HepG2 (cell line): ENCODE results near the gene SLC2A8. TPM values are rescaled to one million over a fixed set of nuclear protein-coding genes. Genes with fewer than 3 reads are reported as not detected.

Experiments
- ELF3 ChIP-seq: IDR thresholded peaks from 2 replicates; pipeline ENCODE4 v1.6.1; 2016; ENCODE audit warnings: missing genetic modification reagents, missing compliant biosample characterization
- HNF4A ChIP-seq: sonication (generic); formaldehyde crosslinking; IDR thresholded peaks from 2 replicates; pipeline ENCODE4 v1.4.0; 2020; ENCODE audit warnings: missing genetic modification reagents
- HNF4G ChIP-seq, 2 experiments: sonication (generic) in 1 of 2; formaldehyde crosslinking in 1 of 2; IDR thresholded peaks; 2 replicates each; pipeline versions ENCODE4 v1.4.0 to v1.6.1; 2011 to 2020; ENCODE audit warnings: borderline replicate concordance in 2 of 2, low read depth in 2 of 2, mild to moderate bottlenecking in 2 of 2, low read length in 1 of 2, missing genetic modification reagents in 1 of 2, moderate library complexity in 1 of 2
- KDM1A ChIP-seq: IDR thresholded peaks from 2 replicates; pipeline ENCODE4 v1.6.1; 2016; ENCODE audit warnings: missing compliant biosample characterization
- KDM6A ChIP-seq: IDR thresholded peaks from 2 replicates; pipeline ENCODE4 v1.6.1; 2016; ENCODE audit warnings: low read depth
- NR2C2 ChIP-seq: sonication (generic); formaldehyde crosslinking; IDR thresholded peaks from 2 replicates; pipeline ENCODE4 v1.4.0; 2020; ENCODE audit warnings: missing genetic modification reagents, mild to moderate bottlenecking, moderate library complexity, borderline replicate concordance
- NR2F6 ChIP-seq, 2 experiments: IDR thresholded peaks; 2 replicates each; pipeline ENCODE4 v1.6.1; 2016; ENCODE audit warnings: antibody characterized with exemption in 1 of 2, mild to moderate bottlenecking in 1 of 2
- POGZ ChIP-seq: sonication (generic); formaldehyde crosslinking; IDR thresholded peaks from 2 replicates; pipeline ENCODE4 v1.4.0; 2020; ENCODE audit warnings: mild to moderate bottlenecking, missing genetic modification reagents
- POLR2G ChIP-seq: fragments of 200-400 bp; formaldehyde crosslinking; IDR thresholded peaks from 2 replicates; pipeline ENCODE4 v1.6.1; 2018; ENCODE audit warnings: mild to moderate bottlenecking, low read depth, low read length, moderate library complexity
- RARA ChIP-seq: IDR thresholded peaks from 2 replicates; pipeline ENCODE4 v1.6.1; 2016; ENCODE audit warnings: missing genetic modification reagents, missing compliant biosample characterization
- TEF ChIP-seq: sonication (generic); formaldehyde crosslinking; IDR thresholded peaks from 2 replicates; pipeline ENCODE4 v1.5.0; 2020; ENCODE audit warnings: missing genetic modification reagents
- ZNF589 ChIP-seq: sonication (generic); formaldehyde crosslinking; conservative IDR thresholded peaks from 2 replicates; pipeline ENCODE4 v1.8.0; 2022; ENCODE audit warnings: mild to moderate bottlenecking, moderate library complexity, missing genetic modification reagents
- ZNF652 ChIP-seq: IDR thresholded peaks from 2 replicates; pipeline ENCODE4 v1.6.1; 2016; ENCODE audit warnings: low read depth, borderline replicate concordance
- polyA plus RNA-seq, 8 experiments: library from polyadenylated mRNA; depleted of rRNA in 3 of 8; stranded (reverse) in 7 of 8; unstranded in 1 of 8; fragments of >200 nt; fragmentation: Illumina TruSeq in 4 of 8; extraction: Trizol in 4 of 8; gene quantifications; 2 replicates each; pipeline versions ENCODE4 v1.2.1 to v1.2.3, GENCODE V29; 2011 to 2016; ENCODE audit warnings: low read depth in 4 of 8, missing spikeins in 1 of 8, mixed read lengths in 1 of 8; ENCODE audit not compliant: insufficient read depth in 1 of 8
- total RNA-seq, 5 experiments: library from RNA; depleted of rRNA; stranded (reverse); fragments of >200 nt; fragmentation: Illumina TruSeq; extraction: Trizol; gene quantifications; 2 replicates each; pipeline ENCODE4 v1.2.3, GENCODE V29; 2016; ENCODE audit warnings: low read depth in 1 of 5
- TF ChIP-seq, protein P1 (sequence below): sonication (generic); formaldehyde crosslinking; IDR thresholded peaks from 2 replicates; pipeline ENCODE4 v1.5.0; 2020; ENCODE audit warnings: mild to moderate bottlenecking, missing genetic modification reagents, borderline replicate concordance

The SLC2A8 gene
- total and polyA plus RNA-seq, 2 of the 13 experiments (the other 11 are each of a cell fraction or from before 2014, with no cell fraction given), result 22.6 to 48.6 TPM

GRCh38 chr9:127421057-127421456, 24.1 kb downstream of the SLC2A8 start (continued):
- TF ChIP-seq POGZ (CRISPR knock-in tag), result no peak
- no peak for TF ChIP-seq KDM1A (CRISPR knock-in tag)
- 0 out of 2 replicates have a peak, but pooled peaks have one; percentile 11 for TF ChIP-seq RARA (CRISPR knock-in tag)
- TF ChIP-seq ZNF652, result no peak
- TF ChIP-seq TEF, result no peak
- TF ChIP-seq ZNF589 (CRISPR knock-in tag), result no peak
- peak; percentile 83 for TF ChIP-seq HNF4G (IDR thresholded peaks at IDR 0.05; ENCODE audit: borderline replicate concordance, low read depth, low read length)
- no peak for TF ChIP-seq HNF4G (CRISPR knock-in tag; IDR thresholded peaks at IDR 0.05; ENCODE audit: borderline replicate concordance, low read depth)
- no peak for TF ChIP-seq KDM6A (CRISPR knock-in tag)
- TF ChIP-seq ELF3, result no peak
- no peak for TF ChIP-seq NR2C2 (CRISPR knock-in tag)
- TF ChIP-seq, protein P1, sequence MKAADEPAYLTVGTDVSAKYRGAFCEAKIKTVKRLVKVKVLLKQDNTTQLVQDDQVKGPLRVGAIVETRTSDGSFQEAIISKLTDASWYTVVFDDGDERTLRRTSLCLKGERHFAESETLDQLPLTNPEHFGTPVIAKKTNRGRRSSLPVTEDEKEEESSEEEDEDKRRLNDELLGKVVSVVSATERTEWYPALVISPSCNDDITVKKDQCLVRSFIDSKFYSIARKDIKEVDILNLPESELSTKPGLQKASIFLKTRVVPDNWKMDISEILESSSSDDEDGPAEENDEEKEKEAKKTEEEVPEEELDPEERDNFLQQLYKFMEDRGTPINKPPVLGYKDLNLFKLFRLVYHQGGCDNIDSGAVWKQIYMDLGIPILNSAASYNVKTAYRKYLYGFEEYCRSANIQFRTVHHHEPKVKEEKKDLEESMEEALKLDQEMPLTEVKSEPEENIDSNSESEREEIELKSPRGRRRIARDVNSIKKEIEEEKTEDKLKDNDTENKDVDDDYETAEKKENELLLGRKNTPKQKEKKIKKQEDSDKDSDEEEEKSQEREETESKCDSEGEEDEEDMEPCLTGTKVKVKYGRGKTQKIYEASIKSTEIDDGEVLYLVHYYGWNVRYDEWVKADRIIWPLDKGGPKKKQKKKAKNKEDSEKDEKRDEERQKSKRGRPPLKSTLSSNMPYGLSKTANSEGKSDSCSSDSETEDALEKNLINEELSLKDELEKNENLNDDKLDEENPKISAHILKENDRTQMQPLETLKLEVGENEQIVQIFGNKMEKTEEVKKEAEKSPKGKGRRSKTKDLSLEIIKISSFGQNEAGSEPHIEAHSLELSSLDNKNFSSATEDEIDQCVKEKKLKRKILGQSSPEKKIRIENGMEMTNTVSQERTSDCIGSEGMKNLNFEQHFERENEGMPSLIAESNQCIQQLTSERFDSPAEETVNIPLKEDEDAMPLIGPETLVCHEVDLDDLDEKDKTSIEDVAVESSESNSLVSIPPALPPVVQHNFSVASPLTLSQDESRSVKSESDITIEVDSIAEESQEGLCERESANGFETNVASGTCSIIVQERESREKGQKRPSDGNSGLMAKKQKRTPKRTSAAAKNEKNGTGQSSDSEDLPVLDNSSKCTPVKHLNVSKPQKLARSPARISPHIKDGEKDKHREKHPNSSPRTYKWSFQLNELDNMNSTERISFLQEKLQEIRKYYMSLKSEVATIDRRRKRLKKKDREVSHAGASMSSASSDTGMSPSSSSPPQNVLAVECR (CRISPR knock-in tag), result peak; percentile 22; the same call in 1 of the 2 replicates
- TF ChIP-seq POLR2G, result peak; percentile 38; the same call in 1 of the 2 replicates
- TF ChIP-seq HNF4A (CRISPR knock-in tag), result peak; percentile 59; the same call in 1 of the 2 replicates
- TF ChIP-seq NR2F6 (IDR thresholded peaks at IDR 0.05), result peak; percentile 41; the same call in 1 of the 2 replicates
- 0 out of 2 replicates have a peak, but pooled peaks have one; percentile 19 for TF ChIP-seq NR2F6 (CRISPR knock-in tag; IDR thresholded peaks at IDR 0.05)
